Epithelial cell of proximal tubule (primary cell): ENCODE measurements around the gene FAM13B. TPM values are rescaled to one million over a fixed set of nuclear protein-coding genes. Genes with fewer than 3 reads are reported as not detected.
"Not testable (repeated sequence)": the region's sequence is repeated elsewhere in the genome, so short reads cannot be mapped to it uniquely, and the experiment has no call there.

ENCODE experiments used
- DNase-seq: peaks from one replicate; pipeline ENCODE4 v3.0.0-alpha.2; 2011; ENCODE audit warnings: low read depth
- H3K4me3 ChIP-seq: 2 replicates; pipeline ENCODE4 v1.5.1; 2011; ENCODE audit warnings: low read depth, mild to moderate bottlenecking, low read length
- total RNA-seq: library from RNA; depleted of rRNA; stranded (reverse); fragments of >200 nt; gene quantifications from 2 replicates; pipeline ENCODE4 v1.2.3, GENCODE V29; 2015
- TF ChIP-seq, protein P1 (sequence below): conservative IDR thresholded peaks from 2 replicates; pipeline ENCODE4 v1.5.1; 2012; ENCODE audit warnings: low read depth, mild to moderate bottlenecking, low read length

The FAM13B gene
- 4.0 and 6.6 TPM in 2 replicates for total RNA-seq

DNA sequence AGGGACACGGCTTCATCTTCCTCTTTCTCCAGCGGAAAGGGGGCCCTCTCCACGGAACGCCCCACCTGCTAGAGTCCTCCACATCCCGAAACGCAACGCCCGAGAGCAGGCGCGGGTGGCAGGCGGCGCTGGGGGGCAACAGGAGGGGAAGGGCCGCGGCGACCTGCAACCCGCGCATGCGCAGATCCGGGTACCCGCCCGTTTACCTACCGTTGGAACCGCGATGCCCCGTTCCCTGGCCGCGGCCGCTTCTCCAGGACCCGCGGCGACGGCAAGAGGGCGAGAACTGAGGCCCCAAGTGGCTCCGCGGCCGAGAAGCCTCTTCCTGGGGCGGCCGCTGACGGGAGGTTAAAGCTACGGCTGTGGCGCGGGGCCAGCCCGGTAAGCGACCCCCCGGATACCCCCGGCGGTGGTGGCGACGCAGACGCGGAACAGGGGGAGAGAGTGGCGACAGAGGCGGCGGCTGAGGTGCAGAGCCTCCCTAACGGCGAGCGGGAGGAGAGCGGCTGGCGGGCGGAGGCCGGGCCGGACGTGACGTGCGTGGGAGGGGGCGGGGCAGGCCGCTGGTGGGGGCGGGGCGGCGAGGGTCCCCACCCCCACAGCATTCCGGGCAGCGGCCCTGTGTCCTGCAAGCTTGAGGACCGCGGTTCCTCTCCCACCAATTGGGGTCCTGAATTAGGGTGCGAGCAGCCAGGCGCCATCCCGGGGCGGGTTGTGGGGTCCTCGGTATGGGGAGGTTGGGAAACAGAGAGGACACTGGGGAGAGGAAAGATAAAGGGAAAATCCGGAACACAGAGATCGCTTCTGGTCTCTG, at the start of gene FAM13B:
Gene FAM13B (minus strand): TSS at position 508 of the 814 bp plus-strand sequence. CDS start 13,968 bp downstream, outside the sequence.
- H3K4me3 ChIP-seq = peak within 1 kb of the TSS; percentile 84
- no peak for DNase-seq
- TF ChIP-seq, protein P1, sequence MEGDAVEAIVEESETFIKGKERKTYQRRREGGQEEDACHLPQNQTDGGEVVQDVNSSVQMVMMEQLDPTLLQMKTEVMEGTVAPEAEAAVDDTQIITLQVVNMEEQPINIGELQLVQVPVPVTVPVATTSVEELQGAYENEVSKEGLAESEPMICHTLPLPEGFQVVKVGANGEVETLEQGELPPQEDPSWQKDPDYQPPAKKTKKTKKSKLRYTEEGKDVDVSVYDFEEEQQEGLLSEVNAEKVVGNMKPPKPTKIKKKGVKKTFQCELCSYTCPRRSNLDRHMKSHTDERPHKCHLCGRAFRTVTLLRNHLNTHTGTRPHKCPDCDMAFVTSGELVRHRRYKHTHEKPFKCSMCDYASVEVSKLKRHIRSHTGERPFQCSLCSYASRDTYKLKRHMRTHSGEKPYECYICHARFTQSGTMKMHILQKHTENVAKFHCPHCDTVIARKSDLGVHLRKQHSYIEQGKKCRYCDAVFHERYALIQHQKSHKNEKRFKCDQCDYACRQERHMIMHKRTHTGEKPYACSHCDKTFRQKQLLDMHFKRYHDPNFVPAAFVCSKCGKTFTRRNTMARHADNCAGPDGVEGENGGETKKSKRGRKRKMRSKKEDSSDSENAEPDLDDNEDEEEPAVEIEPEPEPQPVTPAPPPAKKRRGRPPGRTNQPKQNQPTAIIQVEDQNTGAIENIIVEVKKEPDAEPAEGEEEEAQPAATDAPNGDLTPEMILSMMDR = no peak

DNA sequence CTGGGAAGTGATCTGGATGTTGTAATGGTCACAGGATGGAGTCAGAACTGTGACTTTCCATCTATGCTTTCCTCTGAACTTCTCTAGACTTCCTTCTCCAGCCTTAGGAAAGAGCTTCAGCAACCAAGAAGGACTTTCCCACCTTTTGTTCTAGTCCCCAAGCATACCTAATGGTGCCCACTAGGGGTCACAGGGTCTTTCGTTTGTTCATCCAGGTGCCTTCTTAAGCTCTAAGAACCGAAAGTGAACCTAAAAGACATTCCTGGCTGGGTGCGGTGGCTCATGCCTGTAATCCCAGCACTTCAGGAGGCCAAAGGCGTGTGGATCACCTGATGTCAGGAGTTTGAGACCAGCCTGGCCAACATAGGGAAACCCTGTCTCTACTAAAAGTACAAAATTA, 49.2 kb upstream of the FAM13B start:
- H3K4me3 ChIP-seq = no peak overlapping the region
- DNase-seq = no peak
- TF ChIP-seq, protein P1 = no peak

DNA sequence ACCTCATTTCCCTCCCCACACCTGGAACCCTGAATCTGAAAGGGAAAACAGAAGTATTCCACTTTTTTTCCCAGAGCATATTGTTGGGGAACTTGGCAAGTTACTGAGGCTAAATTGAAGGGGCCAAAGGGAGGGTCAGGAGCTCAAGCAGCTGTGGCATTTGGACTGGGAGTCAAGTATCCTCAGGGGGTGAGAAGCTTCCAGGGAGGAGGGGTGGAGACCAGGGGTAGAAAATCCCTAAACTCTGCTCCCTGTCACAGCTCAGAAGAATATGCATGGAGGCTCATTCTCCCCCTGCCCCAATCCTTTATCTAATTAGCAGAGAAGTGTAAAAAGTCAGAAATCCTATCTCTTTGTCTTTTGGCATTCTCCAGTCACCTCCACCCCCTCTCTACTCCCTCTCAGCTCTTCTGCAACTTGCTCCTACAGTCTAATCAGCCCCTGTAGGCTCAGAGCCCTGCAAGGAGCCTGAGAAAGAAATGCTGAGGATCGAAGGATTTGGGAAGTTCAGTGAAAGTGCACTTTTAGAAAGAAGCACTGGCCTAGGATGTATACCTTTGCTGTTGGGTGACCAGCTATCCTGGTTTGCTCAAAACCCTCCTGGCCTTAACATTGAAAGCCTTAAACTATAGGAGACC, 45.2 kb upstream of the FAM13B start:
- no peak for DNase-seq
- TF ChIP-seq, protein P1 = no peak
- no peak overlapping the region for H3K4me3 ChIP-seq

DNA sequence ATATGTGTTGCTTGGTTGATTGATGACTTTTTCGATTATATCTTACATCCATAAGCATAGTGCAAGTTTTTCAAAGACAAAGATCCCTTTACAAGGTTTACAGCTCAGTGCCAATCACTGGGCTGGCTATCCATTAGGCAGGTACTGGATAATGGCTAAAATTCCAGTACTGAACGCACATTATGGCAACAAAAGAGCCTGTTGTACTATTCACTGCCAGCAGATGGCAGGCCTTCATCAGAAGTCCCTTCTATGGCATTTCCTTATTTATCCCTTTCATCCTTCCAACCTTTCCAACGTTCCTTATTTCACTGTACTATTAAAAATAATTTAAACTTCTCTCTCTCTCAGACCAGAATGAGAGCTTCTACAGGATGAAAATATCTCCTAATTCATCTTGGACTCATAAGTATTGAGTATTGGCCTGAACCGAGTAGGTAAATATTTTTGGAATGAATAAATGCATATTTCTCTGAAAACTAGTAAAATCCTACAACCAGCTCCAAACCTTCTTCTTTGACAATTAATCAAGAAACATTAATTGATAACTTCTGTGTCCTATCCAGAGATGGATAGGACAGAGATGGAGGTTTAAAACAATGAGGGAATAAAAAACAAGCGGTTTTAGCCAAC, 44.3 kb upstream of the FAM13B start:
- H3K4me3 ChIP-seq = no peak overlapping the region
- DNase-seq = no peak
- TF ChIP-seq, protein P1 = peak; percentile 90

DNA sequence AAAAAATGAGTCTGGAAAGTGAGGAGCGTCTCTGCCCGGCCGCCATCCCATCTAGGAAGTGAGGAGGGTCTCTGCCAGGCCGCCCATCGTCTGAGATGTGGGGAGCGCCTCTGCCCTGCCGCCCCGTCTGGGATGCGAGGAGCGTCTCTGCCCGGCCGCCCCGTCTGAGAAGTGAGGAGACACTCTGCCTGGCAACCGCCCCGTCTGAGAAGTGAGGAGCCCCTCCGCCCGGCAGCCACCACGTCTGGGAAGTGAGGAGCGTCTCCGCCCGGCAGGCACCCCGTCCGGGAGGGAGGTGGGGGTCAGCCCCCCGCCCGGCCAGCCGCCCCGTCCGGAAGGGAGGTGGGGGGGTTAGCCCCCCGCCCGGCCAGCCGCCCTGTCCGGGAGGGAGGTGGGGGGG, 37.1 kb upstream of the FAM13B start:
- DNase-seq, H3K4me3 ChIP-seq: not testable (repeated sequence)

DNA sequence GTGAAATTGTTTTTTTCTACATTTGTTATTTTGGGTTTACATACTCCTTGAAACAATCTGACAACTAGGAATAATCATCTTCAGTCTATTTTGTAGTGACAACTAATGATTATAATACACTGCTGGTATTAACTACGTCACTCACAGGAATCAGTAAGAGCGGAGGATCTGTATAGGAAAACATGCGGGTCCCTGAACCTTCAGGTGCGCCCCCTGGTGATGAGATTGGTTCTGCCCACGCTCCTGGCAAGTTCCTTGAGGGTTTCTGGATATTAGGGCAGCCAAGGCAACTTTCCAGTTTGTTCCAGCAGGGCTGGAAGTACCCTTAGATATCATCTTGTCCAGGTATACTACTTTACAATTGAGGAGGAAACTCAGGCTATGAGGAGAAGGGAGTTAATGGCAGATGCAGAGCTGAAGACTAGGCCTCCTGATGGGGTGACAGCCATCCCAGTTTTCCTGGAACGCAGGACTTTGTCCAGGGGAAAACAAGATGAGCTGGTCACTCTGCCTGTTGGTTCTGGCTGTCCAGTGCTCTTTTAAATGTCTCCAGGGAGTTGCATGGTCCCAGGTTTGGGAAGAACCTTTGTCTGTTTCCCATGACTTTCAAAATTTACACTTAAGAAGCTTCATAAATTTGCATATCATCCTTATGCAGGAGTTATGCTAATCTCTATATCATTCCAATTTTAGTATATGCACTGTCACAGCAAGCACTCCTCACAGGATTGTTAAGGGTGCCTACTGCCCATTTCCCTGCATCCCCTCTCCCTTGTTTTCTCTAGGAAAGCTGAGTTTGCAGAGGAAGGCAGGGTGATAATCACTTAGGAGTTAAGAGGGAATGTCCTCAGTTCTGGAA, 36.1 kb upstream of the FAM13B start:
- no peak overlapping the region for H3K4me3 ChIP-seq
- TF ChIP-seq, protein P1 = peak; percentile 96
- DNase-seq = no peak

DNA sequence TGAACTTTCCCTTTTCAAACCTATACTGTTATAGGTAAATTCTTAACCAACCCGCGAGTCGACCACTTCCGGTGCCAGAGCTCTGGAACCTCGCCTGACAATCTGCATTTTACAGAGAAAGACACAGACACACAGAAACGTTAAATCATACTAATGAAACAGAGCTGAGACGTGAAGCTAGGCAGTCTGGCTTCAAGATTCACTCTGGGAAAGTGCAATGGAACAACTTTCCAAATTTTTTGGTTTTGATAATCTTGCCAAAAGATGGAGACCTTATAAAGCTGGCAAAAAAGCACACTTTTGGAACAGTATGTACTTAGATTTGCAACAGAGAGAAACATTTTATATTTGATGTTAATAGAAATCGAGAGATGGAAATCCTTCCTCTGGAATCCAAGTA, 35.1 kb upstream of the FAM13B start:
- H3K4me3 ChIP-seq = no peak overlapping the region
- TF ChIP-seq, protein P1 = no peak
- no peak for DNase-seq
